ENCODE results near the gene ERVV-1. TPM values are rescaled to one million over a fixed set of nuclear protein-coding genes. Genes with fewer than 3 reads are reported as not detected.

Gene ERVV-1
- total and polyA plus RNA-seq, 2 of the 4 experiments (the other 2 are of a cell fraction): not detected

DNA sequence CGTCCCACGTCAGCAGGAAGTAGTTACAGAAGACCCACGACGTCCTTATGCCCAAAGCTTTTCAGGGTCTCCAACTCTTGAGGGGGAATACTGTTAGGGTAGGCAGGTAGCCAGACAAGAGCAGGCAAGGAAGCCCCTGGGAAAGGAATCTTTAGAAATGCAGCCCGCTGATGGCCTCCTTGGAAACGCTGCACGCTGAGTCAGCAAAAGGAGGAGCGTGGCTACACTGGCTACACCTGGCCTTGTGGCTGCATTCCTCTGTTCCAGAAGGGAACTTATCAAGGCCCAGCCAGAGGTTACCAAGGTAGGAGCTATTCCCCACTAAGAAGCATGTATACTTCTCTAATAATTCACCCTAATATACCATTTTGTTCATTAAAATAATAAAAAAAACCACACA lies 2.0 kb downstream of the ERVV-1 start:
- no peak overlapping the region for H2AK9ac ChIP-seq (replicated peaks; ENCODE audit: low read depth, low read length, poor library complexity)
- no peak overlapping the region for H4K5ac ChIP-seq (ENCODE audit: low read depth, low read length)
- H3K23ac ChIP-seq (ENCODE audit: low read depth, low read length): no peak overlapping the region
- no peak overlapping the region for H2BK20ac ChIP-seq (ENCODE audit: low read depth, low read length)
- no peak overlapping the region for H3K9ac ChIP-seq (ENCODE audit: low read depth, low read length)
- H4K8ac ChIP-seq (ENCODE audit: low read depth in 2 of 2, low read length in 2 of 2): no peak overlapping the region
- H3K18ac ChIP-seq (ENCODE audit: low read depth, low read length): no peak overlapping the region
- no peak overlapping the region for H2AK5ac ChIP-seq (ENCODE audit: low read depth, low read length)
- intact Hi-C loops (cut with micrococcal nuclease): no loop called here
- no peak for TF ChIP-seq NFE2L2 (IDR thresholded peaks at IDR 0.05; ENCODE audit: low read depth, low read length)
- TF ChIP-seq BHLHE40 (IDR thresholded peaks at IDR 0.05; ENCODE audit: low read depth, low read length): no peak
- no peak for TF ChIP-seq RAD21 (IDR thresholded peaks at IDR 0.05; ENCODE audit: low read length)
- TF ChIP-seq MAFK (IDR thresholded peaks at IDR 0.05; ENCODE audit: low read depth, low read length): peak; percentile 94
- no peak overlapping the region for H2AFZ ChIP-seq (replicated peaks; ENCODE audit: low read length, poor library complexity)
- no peak overlapping the region for H3K14ac ChIP-seq (replicated peaks; ENCODE audit: low read depth, low read length)
- no peak for DNase-seq
- no peak overlapping the region for H3K4ac ChIP-seq (ENCODE audit: low read depth, low read length)
- no peak overlapping the region for H2BK5ac ChIP-seq (ENCODE audit: low read depth, low read length, poor library complexity, severe bottlenecking)
- in situ Hi-C loops (cut with MboI; ENCODE audit: low sequenced_read_pairs): no loop called here
- ChIA-PET POLR2A (ENCODE audit: unreplicated experiment) (no interaction called here), CTCF (no interaction called here)
- dilution Hi-C loops (cut with HindIII; ENCODE audit: low sequenced_read_pairs, unreplicated experiment): no loop called here
- H3K56ac ChIP-seq (ENCODE audit: extremely low read depth, insufficient read depth, low read length): no peak overlapping the region
- H3K4me3 ChIP-seq (ENCODE audit: insufficient read depth, low read depth, low read length): no peak overlapping the region
- H3K4me1 ChIP-seq (ENCODE audit: control insufficient read depth, insufficient read depth, low read length): no peaks in the 10 kb centered on the region
- 78% methylated on average over 3 of the region's 8 CpGs; no CpG with 5 or more reads in 1 of the 2 experiments for WGBS, 2 experiments (ENCODE audit: extremely low coverage in 2 of 2, insufficient read length in 1 of 2)
- no peaks in the 10 kb centered on the region for H3K79me1 ChIP-seq (ENCODE audit: low read depth in 1 of 2, low read length in 2 of 2)
- H2BK120ac ChIP-seq (ENCODE audit: low read depth, low read length): no peak overlapping the region
- ATAC-seq (ENCODE audit: low read depth): no peak
- H2BK15ac ChIP-seq (ENCODE audit: low read depth, low read length): no peak overlapping the region
- H3K4me2 ChIP-seq (ENCODE audit: low read depth, low read length): no peak overlapping the region
- no peaks in the 10 kb centered on the region for H3K27me3 ChIP-seq (ENCODE audit: control insufficient read depth, insufficient read depth, low read length)
- no peaks in the 10 kb centered on the region for H3K9me1 ChIP-seq (ENCODE audit: insufficient read depth, low read length)
- no peak overlapping the region for H3K27ac ChIP-seq (ENCODE audit: insufficient read depth, low read length)
- H3K36me3 ChIP-seq (ENCODE audit: control insufficient read depth, insufficient read depth, low read length): no peaks in the 10 kb centered on the region
- H4K20me1 ChIP-seq (ENCODE audit: insufficient read depth, low read length): no peaks in the 10 kb centered on the region
- no peak overlapping the region for H4K91ac ChIP-seq (ENCODE audit: insufficient read depth, low read depth, low read length)
- peaks cover 6% of the 10 kb centered on the region; the same call in 1 of the 2 replicates for H3K9me3 ChIP-seq (ENCODE audit: control insufficient read depth, insufficient read depth, low read length)
- BruUV-seq (replicated peaks): no TSS peak

All from IMR-90 (cell line).